ENCODE results near the gene TATDN3.
"Not testable (repeated sequence)": the region's sequence is repeated elsewhere in the genome, so short reads cannot be mapped to it uniquely, and the experiment has no call there.

The TATDN3 gene

DNA sequence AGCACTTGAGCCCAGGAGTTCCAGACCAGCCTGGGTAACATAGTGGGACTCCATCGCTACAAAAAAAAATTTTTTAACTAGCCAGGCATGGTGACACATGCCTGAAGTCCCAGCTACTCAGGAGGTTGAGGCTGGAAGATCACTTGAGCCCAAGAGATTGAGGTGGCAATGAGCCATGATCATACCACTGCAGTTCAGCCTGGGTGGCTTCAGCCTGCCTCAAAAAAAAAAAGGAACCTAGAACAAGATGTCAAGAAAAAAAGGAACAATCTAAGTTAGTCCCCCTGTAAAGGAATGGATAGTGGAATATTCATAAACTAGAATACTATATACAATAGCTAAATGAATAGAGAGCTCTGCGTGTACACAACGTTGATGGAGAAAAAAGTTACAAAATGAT lies 14.5 kb upstream of the TATDN3 start:
- DNase-seq: no peak

GRCh38 chr1:212779086-212779485 lies 12.6 kb upstream of the TATDN3 start:
- DNase-seq: not testable (repeated sequence)

GRCh38 chr1:212780759-212781158 lies 10.9 kb upstream of the TATDN3 start:
- no peak for DNase-seq

GRCh38 chr1:212781225-212781624 lies 10.5 kb upstream of the TATDN3 start:
- DNase-seq: no peak

- no peak for DNase-seq
These were observed 9.1 kb upstream of the TATDN3 start for GRCh38 chr1:212782422-212783154.

- DNase-seq: no peak
These were observed 7.7 kb upstream of the TATDN3 start for GRCh38 chr1:212783976-212784375.

DNA sequence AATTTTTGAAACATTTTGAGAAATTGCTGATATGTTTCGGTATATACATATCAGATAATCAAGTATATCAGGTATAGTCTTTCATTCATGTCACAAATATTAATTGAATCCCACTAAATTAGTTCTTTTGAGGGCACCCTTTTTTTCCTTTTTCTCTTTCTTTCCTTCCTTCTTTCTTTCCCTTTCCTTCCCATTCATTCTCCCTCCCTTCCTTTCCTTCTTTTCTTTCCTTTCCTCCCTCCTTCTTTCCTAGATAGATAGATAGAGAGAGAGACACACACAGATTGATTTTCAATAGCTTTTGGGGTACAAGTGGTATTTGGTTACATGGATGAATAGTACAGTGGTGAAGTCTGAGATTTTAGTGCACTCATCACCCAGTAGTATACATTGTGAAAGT lies 5.8 kb upstream of the TATDN3 start:
- no peak for DNase-seq

DNA sequence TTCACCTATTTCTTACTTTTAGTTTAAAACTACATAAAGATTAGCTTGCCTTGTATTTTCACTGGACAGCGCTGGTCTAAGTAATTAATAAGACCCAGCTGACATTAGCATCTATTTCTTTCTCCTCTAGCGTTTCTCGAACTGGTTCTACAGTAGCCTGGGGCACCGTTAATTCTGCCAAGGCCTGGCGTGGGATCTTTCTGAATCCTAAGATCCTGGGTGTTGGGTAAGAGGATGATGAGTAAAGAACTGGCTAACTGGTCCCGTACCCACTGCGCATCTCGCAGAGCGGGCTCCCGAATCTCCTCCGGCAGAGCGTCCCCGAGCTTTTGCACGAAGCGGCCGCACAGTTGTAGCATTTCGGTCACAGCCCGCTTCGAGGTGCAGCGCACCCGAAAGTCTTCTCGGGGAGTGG lies 426 bp upstream of the TATDN3 start:
- peak; percentile 67 to 70 for DNase-seq

DNA sequence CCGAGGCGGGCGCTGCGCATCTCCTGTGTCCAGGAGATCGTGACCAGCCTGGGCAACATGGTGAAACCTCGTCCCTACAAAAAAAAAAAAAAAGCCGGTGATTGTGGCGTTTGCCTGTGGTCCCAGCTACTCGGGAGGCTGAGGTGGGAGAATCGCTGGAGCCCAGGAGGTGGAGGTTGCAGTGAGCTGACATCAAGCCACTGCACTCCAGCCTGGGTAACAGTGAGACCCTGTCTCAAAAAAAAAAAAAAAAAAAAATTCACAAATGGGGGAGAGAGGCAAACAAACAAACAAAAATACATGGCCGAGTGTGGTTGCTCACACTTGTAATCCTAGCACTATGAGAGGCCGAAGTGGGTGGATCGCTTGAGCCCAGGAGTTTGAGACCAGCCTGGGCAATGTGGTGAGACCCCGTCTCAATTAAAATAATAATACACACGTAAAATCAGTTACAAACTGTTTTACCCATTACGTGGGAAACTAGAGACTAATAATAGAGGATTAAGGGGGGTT lies 758 bp downstream of the TATDN3 start:
- DNase-seq: no peak

DNA sequence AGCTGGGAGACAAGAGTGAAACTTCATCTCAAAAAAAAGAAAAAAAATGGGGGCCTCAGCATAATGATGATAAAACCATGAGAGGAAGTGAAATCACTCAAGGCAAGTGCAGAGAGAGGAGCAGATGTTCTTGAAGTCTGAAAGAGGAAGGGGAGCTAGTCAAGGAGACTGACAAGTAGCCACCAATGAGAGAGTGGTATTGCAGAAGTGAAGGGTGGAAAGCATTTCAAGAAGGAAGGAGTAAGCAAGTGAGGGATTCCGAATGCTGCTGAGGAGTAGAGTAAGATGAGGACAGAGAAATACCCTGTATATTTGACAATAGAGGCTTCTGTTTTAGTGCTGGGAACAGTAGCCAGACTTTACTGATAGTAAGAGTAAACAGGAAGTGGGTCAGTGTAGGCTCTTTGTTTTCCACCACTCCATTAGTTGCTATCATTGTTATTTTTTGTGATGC lies 2.9 kb downstream of the TATDN3 start:
- no peak for DNase-seq

GRCh38 chr1:212797681-212798080 lies 6.0 kb downstream of the TATDN3 start:
- DNase-seq: no peak

- DNase-seq: no peak
These were observed 14.1 kb downstream of the TATDN3 start for GRCh38 chr1:212805767-212806166.

- DNase-seq: peak; percentile 16 to 46
These were observed 23.0 kb downstream of the TATDN3 start for GRCh38 chr1:212814537-212815334.

- no peak for DNase-seq
These were observed 25.0 kb downstream of the TATDN3 start for GRCh38 chr1:212816567-212817278.

DNA sequence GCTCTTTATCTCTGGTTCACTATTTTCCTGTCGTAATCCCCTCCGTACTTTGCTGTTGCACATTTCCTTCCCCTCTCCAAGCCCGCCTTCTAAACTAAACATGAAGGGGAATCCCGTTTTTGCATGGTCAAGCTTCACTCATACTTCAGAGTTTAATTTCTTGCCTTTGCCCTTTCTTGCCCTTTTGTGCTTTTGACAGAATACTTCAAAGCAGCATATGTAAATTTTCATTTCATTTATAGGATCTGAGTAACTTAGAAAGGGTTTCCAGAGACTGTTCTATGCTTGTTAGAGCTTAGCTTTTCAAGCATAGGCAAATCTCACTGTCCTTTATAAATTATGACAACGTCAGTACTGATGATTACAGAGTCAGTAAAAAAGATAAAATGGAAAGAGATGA lies 28.0 kb downstream of the TATDN3 start:
- DNase-seq: no peak

DNA sequence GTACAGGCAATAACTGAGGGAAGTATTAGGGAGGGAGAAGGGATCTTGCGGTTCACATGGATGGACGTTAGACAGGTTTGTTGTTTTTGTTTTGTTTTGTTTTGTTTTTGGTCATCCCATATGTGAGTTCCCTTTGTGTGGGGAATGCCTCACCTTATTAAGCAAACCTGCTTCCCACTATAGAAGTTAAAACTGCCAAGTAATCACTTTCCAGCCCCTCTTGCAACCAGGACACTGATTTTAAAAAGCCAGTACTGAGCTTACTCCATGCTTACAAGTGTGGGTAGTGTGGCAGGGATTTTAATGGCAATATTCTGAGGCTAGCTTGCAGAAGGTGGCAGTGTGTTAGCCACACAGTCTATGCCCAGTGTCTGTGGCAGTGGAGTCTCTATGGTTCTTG lies 29.3 kb downstream of the TATDN3 start:
- no peak for DNase-seq

- no peak for DNase-seq
These were observed 31.3 kb downstream of the TATDN3 start for GRCh38 chr1:212822956-212823355.

GRCh38 chr1:212824201-212824600 lies 32.5 kb downstream of the TATDN3 start:
- no peak for DNase-seq

DNA sequence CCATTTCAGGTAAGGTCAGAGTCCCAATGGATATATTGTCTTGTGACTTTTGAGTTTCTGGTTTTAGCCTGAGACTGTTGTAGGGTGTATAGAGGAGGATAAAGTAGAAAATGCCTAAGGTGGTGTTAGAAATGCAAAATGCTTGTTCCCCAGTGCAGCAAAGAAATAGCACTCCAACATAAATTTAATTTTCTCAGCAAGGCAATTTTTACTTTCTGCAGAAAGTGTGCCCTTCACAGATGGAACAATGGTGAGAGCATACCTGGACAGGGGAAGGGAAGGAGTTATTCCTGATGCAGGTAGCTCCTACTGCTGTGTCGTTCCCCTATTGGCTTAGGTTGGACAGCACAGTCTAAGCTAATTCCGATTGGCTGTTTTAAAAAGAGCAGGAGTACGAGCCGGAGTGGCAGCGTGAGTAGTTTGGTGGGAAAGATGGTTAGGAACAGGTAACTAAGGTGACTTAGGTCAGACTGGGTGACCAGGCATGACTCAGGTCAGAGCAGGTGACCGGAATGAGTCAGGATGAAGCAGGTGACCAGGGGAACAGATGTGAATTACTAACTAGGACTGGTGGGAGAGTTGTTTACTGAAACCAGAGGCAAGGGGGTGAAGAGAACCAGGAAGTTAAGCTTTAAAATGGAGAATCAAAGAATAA lies 34.2 kb downstream of the TATDN3 start:
- DNase-seq: no peak

DNA sequence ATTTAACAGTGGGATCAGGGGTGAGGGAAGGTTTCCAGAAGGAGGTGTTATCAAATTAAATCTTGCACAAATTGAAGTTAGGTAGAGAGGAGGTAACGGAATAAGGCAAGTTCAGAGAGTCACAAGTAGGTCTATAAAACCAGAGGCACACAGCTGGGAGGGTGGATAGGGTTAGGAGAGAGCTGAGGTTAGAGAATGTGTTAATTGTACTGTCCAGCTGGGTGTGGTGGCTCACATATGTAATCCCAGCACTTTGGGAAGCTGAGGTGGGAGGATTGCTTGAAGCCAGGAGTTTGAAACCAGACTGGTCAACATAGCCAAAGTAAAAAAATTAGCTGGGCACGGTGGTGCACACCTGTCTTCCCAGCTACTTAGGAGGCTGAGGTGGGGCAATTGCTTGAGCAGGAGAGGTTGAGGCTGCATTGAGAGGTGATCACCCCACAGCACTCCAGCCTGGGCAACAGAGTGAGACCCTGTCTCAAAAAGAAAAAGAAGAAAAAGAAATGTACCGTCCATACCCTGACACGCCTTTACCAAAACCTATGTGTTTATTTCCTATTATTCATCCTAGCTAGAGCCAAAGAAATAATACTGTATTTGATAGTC lies 35.6 kb downstream of the TATDN3 start:
- no peak for DNase-seq

DNA sequence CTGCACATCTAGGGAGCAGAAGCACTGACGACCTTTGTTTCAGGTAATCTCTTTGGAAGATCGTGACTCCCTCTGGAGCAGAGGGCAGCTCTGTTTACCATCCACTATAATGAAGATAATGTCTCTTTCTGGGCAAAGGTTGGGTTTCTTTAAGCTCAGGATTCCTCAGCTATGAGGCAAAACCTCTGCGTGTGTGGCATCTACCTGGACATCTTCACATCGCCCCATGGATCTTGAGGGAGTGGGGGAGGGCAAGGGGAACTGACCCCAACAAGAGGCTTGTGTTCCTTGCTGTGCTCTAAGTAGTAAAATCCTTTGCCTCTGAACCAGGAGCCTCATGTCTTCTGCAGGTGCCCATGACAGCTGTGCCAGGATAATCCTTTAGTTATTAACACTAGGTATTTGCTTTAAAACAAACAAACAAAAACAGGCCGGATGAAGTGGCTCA lies 36.2 kb downstream of the TATDN3 start:
- no peak for DNase-seq

DNA sequence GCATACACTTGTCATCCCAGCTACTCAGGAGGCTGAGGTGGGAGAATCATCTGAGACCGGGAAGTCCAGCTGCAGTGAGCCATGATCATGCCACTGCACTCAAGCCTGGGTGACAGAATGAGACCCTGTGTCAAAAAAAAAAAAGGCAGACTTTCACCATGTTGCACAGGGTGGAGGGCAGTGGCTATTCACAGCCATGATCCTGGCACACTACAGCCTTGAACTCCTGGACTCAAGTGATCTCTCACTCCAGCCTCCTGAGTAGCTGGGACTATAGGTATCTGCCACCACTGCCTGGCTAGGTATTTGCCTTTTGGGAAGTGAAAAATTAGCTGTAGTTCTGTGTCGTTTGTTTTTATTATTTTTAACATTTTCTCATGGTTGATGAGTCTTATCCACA lies 36.7 kb downstream of the TATDN3 start:
- DNase-seq: no peak
